HEK293 (cell line): ENCODE measurements around the gene FOXO1.
"Not testable (repeated sequence)": the region's sequence is repeated elsewhere in the genome, so short reads cannot be mapped to it uniquely, and the experiment has no call there.

Source experiments
- CTCF ChIA-PET: fragments of 350-600 bp; formaldehyde crosslinking; extraction: SDS; loops from one replicate; lab custom pipeline; 2021; ENCODE audit warnings: antibody characterized with exemption; lab: Yijun Ruan, JAX
- POLR2A ChIA-PET: fragments of 300-600 bp; formaldehyde crosslinking; extraction: SDS; loops from one replicate; lab custom pipeline; 2020; ENCODE audit warnings: antibody characterized with exemption, inconsistent platforms; lab: Yijun Ruan, JAX
- H3K27ac ChIP-seq: fragments of 200-500 bp; sonication (Bioruptor generic); 2 replicates; pipeline ENCODE4 v1.5.1; 2014; ENCODE audit warnings: low read depth, low read length, control low read depth, inconsistent platforms; ENCODE audit errors: extremely low read depth
- H3K36me3 ChIP-seq, 2 experiments: fragments of 200-500 bp in 1 of 2; sonication (Bioruptor generic) in 1 of 2; 1 replicate in 1 of 2; 2 replicates in 1 of 2; pipeline ENCODE4 v1.5.1; 2014 to 2017; ENCODE audit warnings: inconsistent platforms in 2 of 2, low read length in 2 of 2; ENCODE audit not compliant: control insufficient read depth in 2 of 2, insufficient read depth in 1 of 2
- H3K4me1 ChIP-seq: fragments of 200-500 bp; sonication (Bioruptor generic); 2 replicates; pipeline ENCODE4 v1.5.1; 2014; ENCODE audit warnings: mild to moderate bottlenecking, low read length, inconsistent platforms; ENCODE audit not compliant: control insufficient read depth, insufficient read depth
- H3K4me3 ChIP-seq: 2 replicates; pipeline ENCODE4 v1.5.1; 2011; ENCODE audit warnings: low read depth, mild to moderate bottlenecking, control low read depth, low read length, moderate library complexity
- H3K9me3 ChIP-seq: fragments of 200-500 bp; sonication (Bioruptor generic); 2 replicates; pipeline ENCODE4 v1.5.1; 2014; ENCODE audit warnings: low read depth, low read length, inconsistent platforms; ENCODE audit not compliant: control insufficient read depth, insufficient read depth
- HOXC10 ChIP-seq: sonication (generic); formaldehyde crosslinking; IDR thresholded peaks from 2 replicates; pipeline ENCODE4 v1.8.1; 2023; ENCODE audit warnings: mild to moderate bottlenecking, missing genetic modification reagents
- RBAK ChIP-seq: fragments of 450-650 bp; formaldehyde crosslinking; IDR thresholded peaks from 2 replicates; pipeline ENCODE4 v1.5.1; 2016; ENCODE audit warnings: missing biosample characterization, missing genetic modification characterization
- REPIN1 ChIP-seq: fragments of 450-650 bp; formaldehyde crosslinking; IDR thresholded peaks from 2 replicates; pipeline ENCODE4 v1.5.1; 2017; ENCODE audit warnings: missing biosample characterization, missing genetic modification characterization, low read depth
- ZNF157 ChIP-seq: fragments of 450-650 bp; formaldehyde crosslinking; IDR thresholded peaks from 2 replicates; pipeline ENCODE4 v1.5.1; 2016; ENCODE audit warnings: missing biosample characterization, missing genetic modification characterization
- ZNF23 ChIP-seq: fragments of 450-650 bp; formaldehyde crosslinking; IDR thresholded peaks from 2 replicates; pipeline ENCODE4 v1.5.1; 2016; ENCODE audit warnings: missing biosample characterization, missing genetic modification characterization, borderline replicate concordance
- ZNF280C ChIP-seq: fragments of 450-650 bp; formaldehyde crosslinking; IDR thresholded peaks from 2 replicates; pipeline ENCODE4 v1.5.1; 2016; ENCODE audit warnings: missing biosample characterization, missing genetic modification characterization
- ZNF324 ChIP-seq: fragments of 450-650 bp; formaldehyde crosslinking; IDR thresholded peaks from 2 replicates; pipeline ENCODE4 v1.5.1; 2016; ENCODE audit warnings: missing biosample characterization, missing genetic modification characterization
- ZNF335 ChIP-seq: fragments of 450-650 bp; formaldehyde crosslinking; conservative IDR thresholded peaks from 2 replicates; pipeline ENCODE4 v1.5.1; 2016; ENCODE audit warnings: missing biosample characterization, missing genetic modification characterization
- ZNF362 ChIP-seq: fragments of 450-650 bp; formaldehyde crosslinking; IDR thresholded peaks from 2 replicates; pipeline ENCODE4 v1.5.1; 2016; ENCODE audit warnings: missing biosample characterization, missing genetic modification characterization
- ZNF473 ChIP-seq: fragments of 450-650 bp; formaldehyde crosslinking; IDR thresholded peaks from 2 replicates; pipeline ENCODE4 v1.5.1; 2017; ENCODE audit warnings: missing biosample characterization, missing genetic modification characterization
- ZNF585B ChIP-seq: fragments of 450-650 bp; formaldehyde crosslinking; IDR thresholded peaks from 2 replicates; pipeline ENCODE4 v1.5.1; 2016; ENCODE audit warnings: missing biosample characterization, missing genetic modification characterization
- ZNF843 ChIP-seq: fragments of 450-650 bp; formaldehyde crosslinking; IDR thresholded peaks from 2 replicates; pipeline ENCODE4 v1.5.1; 2016; ENCODE audit warnings: missing biosample characterization, missing genetic modification characterization
- ZSCAN5A ChIP-seq: fragments of 450-650 bp; formaldehyde crosslinking; IDR thresholded peaks from 2 replicates; pipeline ENCODE4 v1.5.1; 2016; ENCODE audit warnings: missing biosample characterization, missing genetic modification characterization
- TF ChIP-seq, protein P1 (sequence below): fragments of 450-650 bp; formaldehyde crosslinking; IDR thresholded peaks from 2 replicates; pipeline ENCODE4 v1.5.1; 2016; ENCODE audit warnings: missing biosample characterization, missing genetic modification characterization, borderline replicate concordance
- TF ChIP-seq, protein P2 (sequence below): fragments of 450-650 bp; IDR thresholded peaks from 2 replicates; pipeline ENCODE4 v1.5.1; 2018; ENCODE audit warnings: missing biosample characterization, missing genetic modification characterization

The FOXO1 gene

GRCh38 chr13:40666045-40666932, at the start of gene FOXO1 (continued):
- TF ChIP-seq ZNF335 (tag by site-specific recombination), result peak; percentile 66
- TF ChIP-seq ZNF473 (tag by site-specific recombination), result no peak
- TF ChIP-seq ZNF157 (tag by site-specific recombination), result no peak
- TF ChIP-seq, protein P1, sequence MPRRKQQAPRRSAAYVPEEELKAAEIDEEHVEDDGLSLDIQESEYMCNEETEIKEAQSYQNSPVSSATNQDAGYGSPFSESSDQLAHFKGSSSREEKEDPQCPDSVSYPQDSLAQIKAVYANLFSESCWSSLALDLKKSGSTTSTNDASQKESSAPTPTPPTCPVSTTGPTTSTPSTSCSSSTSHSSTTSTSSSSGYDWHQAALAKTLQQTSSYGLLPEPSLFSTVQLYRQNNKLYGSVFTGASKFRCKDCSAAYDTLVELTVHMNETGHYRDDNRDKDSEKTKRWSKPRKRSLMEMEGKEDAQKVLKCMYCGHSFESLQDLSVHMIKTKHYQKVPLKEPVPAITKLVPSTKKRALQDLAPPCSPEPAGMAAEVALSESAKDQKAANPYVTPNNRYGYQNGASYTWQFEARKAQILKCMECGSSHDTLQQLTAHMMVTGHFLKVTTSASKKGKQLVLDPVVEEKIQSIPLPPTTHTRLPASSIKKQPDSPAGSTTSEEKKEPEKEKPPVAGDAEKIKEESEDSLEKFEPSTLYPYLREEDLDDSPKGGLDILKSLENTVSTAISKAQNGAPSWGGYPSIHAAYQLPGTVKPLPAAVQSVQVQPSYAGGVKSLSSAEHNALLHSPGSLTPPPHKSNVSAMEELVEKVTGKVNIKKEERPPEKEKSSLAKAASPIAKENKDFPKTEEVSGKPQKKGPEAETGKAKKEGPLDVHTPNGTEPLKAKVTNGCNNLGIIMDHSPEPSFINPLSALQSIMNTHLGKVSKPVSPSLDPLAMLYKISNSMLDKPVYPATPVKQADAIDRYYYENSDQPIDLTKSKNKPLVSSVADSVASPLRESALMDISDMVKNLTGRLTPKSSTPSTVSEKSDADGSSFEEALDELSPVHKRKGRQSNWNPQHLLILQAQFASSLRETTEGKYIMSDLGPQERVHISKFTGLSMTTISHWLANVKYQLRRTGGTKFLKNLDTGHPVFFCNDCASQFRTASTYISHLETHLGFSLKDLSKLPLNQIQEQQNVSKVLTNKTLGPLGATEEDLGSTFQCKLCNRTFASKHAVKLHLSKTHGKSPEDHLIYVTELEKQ (tag by site-specific recombination), result no peak

DNA sequence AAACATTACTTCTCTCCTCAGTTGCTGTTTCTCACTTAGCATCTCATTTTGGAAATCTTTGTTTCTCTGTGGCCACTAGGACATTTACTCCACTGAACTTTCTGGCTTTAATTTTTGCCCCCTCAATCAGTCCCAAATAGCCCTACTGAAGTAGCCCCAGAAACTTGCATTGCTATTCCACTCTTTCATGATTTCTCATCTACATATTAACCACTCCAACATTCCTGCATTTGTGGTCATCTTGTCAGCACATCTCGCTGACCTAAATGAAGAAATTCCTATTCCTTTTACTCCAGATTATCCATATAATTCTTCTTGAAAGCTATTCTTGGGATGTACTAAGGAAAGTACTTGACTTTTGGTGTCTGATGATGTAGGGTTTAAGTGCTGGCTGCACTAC, 48.0 kb upstream of the FOXO1 start:
- CTCF ChIA-PET, H3K9me3 ChIP-seq, H3K4me1 ChIP-seq, POLR2A ChIA-PET, H3K27ac ChIP-seq, H3K4me3 ChIP-seq: not testable (repeated sequence)
- peaks cover 0 to 13% of the 10 kb centered on the region in 2 experiments; a peak in 2 of 3 replicates for H3K36me3 ChIP-seq

DNA sequence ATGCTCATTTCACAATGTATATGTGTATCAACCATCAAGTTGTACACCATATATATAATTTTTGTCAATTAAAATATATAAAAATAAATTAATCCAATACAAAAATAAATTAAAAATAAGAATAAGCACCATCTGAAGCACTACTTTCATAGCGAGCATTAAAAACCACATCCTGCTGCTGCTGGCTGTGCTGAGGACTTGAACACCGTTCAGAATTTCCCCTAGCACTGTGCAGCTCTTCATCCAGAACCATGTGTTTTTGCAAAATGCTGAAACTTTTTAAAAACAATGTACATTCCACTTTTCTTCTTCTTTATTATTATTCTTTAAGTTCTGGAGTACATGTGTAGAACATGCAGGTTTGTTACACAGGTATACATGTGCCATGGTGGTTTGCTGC, 40.0 kb upstream of the FOXO1 start:
- ChIA-PET POLR2A (no interaction called here), CTCF (no interaction called here)
- Histone ChIP-seq H3K36me3 (no peaks in the 10 kb centered on the region), H3K4me3 (no peak overlapping the region), H3K27ac (no peak overlapping the region), H3K9me3 (no peaks in the 10 kb centered on the region), H3K4me1 (no peaks in the 10 kb centered on the region)
- TF ChIP-seq ZNF473 (tag by site-specific recombination) (no peak), RBAK (tag by site-specific recombination) (no peak), ZNF280C (tag by site-specific recombination) (no peak), ZNF362 (tag by site-specific recombination) (no peak)

DNA sequence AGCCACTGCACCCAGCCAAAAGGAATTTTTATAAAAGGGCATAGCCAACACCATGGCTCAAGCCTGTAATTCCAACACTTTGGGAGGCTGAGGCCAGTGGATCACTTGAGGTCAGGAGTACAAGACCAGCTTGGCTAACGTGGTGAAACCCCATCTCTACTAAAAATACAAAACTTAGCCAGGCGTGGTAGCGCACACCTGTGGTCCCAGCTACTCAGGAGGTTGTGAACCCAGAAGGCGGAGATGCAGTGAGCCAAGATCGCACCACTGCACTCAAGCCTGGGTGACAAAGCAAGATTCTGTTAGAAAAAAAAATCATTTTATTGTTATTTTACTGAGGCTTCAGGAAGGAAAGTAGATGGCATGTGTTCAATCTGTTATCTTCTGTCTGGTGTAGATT, 31.3 kb upstream of the FOXO1 start:
- H3K27ac ChIP-seq, result no peak overlapping the region
- no peaks in the 10 kb centered on the region for H3K9me3 ChIP-seq
- CTCF ChIA-PET, result no interaction called here
- POLR2A ChIA-PET, result no interaction called here
- H3K4me1 ChIP-seq, result no peaks in the 10 kb centered on the region
- no peak overlapping the region for H3K4me3 ChIP-seq
- no peaks in the 10 kb centered on the region for H3K36me3 ChIP-seq
- TF ChIP-seq, protein P2, sequence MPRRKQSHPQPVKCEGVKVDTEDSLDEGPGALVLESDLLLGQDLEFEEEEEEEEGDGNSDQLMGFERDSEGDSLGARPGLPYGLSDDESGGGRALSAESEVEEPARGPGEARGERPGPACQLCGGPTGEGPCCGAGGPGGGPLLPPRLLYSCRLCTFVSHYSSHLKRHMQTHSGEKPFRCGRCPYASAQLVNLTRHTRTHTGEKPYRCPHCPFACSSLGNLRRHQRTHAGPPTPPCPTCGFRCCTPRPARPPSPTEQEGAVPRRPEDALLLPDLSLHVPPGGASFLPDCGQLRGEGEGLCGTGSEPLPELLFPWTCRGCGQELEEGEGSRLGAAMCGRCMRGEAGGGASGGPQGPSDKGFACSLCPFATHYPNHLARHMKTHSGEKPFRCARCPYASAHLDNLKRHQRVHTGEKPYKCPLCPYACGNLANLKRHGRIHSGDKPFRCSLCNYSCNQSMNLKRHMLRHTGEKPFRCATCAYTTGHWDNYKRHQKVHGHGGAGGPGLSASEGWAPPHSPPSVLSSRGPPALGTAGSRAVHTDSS (tag by site-specific recombination), result no peak
- TF ChIP-seq HOXC10 (no peak), ZNF23 (no peak), ZNF843 (tag by site-specific recombination) (no peak), REPIN1 (tag by site-specific recombination) (no peak), ZNF324 (tag by site-specific recombination) (no peak), ZSCAN5A (no peak), ZNF585B (tag by site-specific recombination) (no peak)
